ENCODE data around the gene MAPK8IP3.

The MAPK8IP3 gene

GRCh38 chr16:1681032-1681431 is 25.0 kb upstream of the MAPK8IP3 start:
- TF ChIP-seq REST (IDR thresholded peaks at IDR 0.05; ENCODE audit: insufficient replicate concordance, low read depth): no peak
- no peak for DNase-seq (ENCODE audit: low read depth in 1 of 2, low spot score in 1 of 2)
- no peaks in the 10 kb centered on the region for H3K27me3 ChIP-seq (ENCODE audit: insufficient read depth, poor library complexity, severe bottlenecking)
- H3K27ac ChIP-seq (replicated peaks): no peak overlapping the region
- H3K4me3 ChIP-seq (replicated peaks; ENCODE audit: insufficient read depth, low read length): no peak overlapping the region

- Histone ChIP-seq H3K27me3 (ENCODE audit: insufficient read depth, poor library complexity, severe bottlenecking) (no peaks in the 10 kb centered on the region), H3K27ac (replicated peaks) (no peak overlapping the region), H3K4me3 (replicated peaks; ENCODE audit: insufficient read depth, low read length) (no peak overlapping the region)
- DNase-seq (ENCODE audit: low read depth in 1 of 2, low spot score in 1 of 2): no peak
- no peak for TF ChIP-seq CTCF (IDR thresholded peaks at IDR 0.05; ENCODE audit: insufficient read depth, low read length)
- no peak for TF ChIP-seq GABPA (IDR thresholded peaks at IDR 0.05; ENCODE audit: low read depth)
- TF ChIP-seq SPI1 (IDR thresholded peaks at IDR 0.05; ENCODE audit: borderline replicate concordance, low read depth): no peak
- no peak for TF ChIP-seq POLR2AphosphoS5 (IDR thresholded peaks at IDR 0.05; ENCODE audit: low read depth)
- no peak for TF ChIP-seq REST (IDR thresholded peaks at IDR 0.05; ENCODE audit: insufficient replicate concordance, low read depth)
Measured at GRCh38 chr16:1687427-1688316, 18.3 kb upstream of the MAPK8IP3 start.

- no peak for DNase-seq (ENCODE audit: low read depth in 1 of 2, low spot score in 1 of 2)
- H3K4me3 ChIP-seq (replicated peaks; ENCODE audit: insufficient read depth, low read length): no peak overlapping the region
- TF ChIP-seq GABPA (IDR thresholded peaks at IDR 0.05; ENCODE audit: low read depth) (no peak), POLR2AphosphoS5 (IDR thresholded peaks at IDR 0.05; ENCODE audit: low read depth) (no peak), SPI1 (IDR thresholded peaks at IDR 0.05; ENCODE audit: borderline replicate concordance, low read depth) (no peak), REST (IDR thresholded peaks at IDR 0.05; ENCODE audit: insufficient replicate concordance, low read depth) (no peak), CTCF (IDR thresholded peaks at IDR 0.05; ENCODE audit: insufficient read depth, low read length) (no peak)
- H3K27ac ChIP-seq (replicated peaks): no peak overlapping the region
- H3K27me3 ChIP-seq (ENCODE audit: insufficient read depth, poor library complexity, severe bottlenecking): no peaks in the 10 kb centered on the region
Measured at GRCh38 chr16:1688807-1689560, 17.0 kb upstream of the MAPK8IP3 start.
